Endometrial microvascular endothelial cells (primary cell): Measurements from ENCODE around the gene EFCAB10. TPM values are rescaled to one million over a fixed set of nuclear protein-coding genes. Genes with fewer than 3 reads are reported as not detected.

Experiments
- in situ Hi-C: cut with HindIII; loops from 2 replicates; pipeline ENCODE4 v1.10.0; 2017; ENCODE audit warnings: low sequenced_read_pairs, low pct_unique_long_range_greater_than_20kb; ENCODE audit errors: inconsistent ontology term
- total RNA-seq: library from RNA; depleted of rRNA; stranded (reverse); fragments of >200 nt; gene quantifications from one replicate; pipeline ENCODE4 v1.2.3, GENCODE V29; 2015; ENCODE audit errors: inconsistent ontology term

Gene EFCAB10
- total RNA-seq, result not detected

- in situ Hi-C loops, result no loop called here
Measured at GRCh38 chr7:105581066-105581811, at the start of gene EFCAB10. EFCAB10 (minus strand) TSS chr7:105581493; CDS start chr7:105581463, 30 bp downstream.

GRCh38 chr7:105625986-105626385 lies 44.7 kb upstream of the EFCAB10 start:
- in situ Hi-C loops, result no loop called here

- in situ Hi-C loops, result no loop called here
Measured at GRCh38 chr7:105623906-105624305, 42.6 kb upstream of the EFCAB10 start.

- in situ Hi-C loops, result no loop called here
Measured at GRCh38 chr7:105623378-105623777, 42.1 kb upstream of the EFCAB10 start.

- in situ Hi-C loops, result no loop called here
Measured at GRCh38 chr7:105622106-105622731, 40.9 kb upstream of the EFCAB10 start.

- in situ Hi-C loops, result no loop called here
Measured at GRCh38 chr7:105621617-105622016, 40.3 kb upstream of the EFCAB10 start.

GRCh38 chr7:105621176-105621575 lies 39.9 kb upstream of the EFCAB10 start:
- in situ Hi-C loops, result no loop called here

GRCh38 chr7:105619590-105619989 lies 38.3 kb upstream of the EFCAB10 start:
- in situ Hi-C loops, result no loop called here

- in situ Hi-C loops, result no loop called here
Measured at GRCh38 chr7:105618016-105618296, 36.7 kb upstream of the EFCAB10 start.

- in situ Hi-C loops, result no loop called here
Measured at GRCh38 chr7:105617280-105618015, 36.2 kb upstream of the EFCAB10 start.

GRCh38 chr7:105614341-105614840 lies 33.1 kb upstream of the EFCAB10 start:
- in situ Hi-C loops, result no loop called here

- in situ Hi-C loops, result no loop called here
Measured at GRCh38 chr7:105613611-105614330, 32.5 kb upstream of the EFCAB10 start.

GRCh38 chr7:105612806-105613205 lies 31.5 kb upstream of the EFCAB10 start:
- in situ Hi-C loops, result no loop called here

GRCh38 chr7:105611856-105612775 lies 30.8 kb upstream of the EFCAB10 start:
- in situ Hi-C loops, result no loop called here

GRCh38 chr7:105610165-105610930 lies 29.1 kb upstream of the EFCAB10 start:
- in situ Hi-C loops, result no loop called here

- in situ Hi-C loops, result no loop called here
Measured at GRCh38 chr7:105602325-105603305, 21.3 kb upstream of the EFCAB10 start.
